Activated gamma-delta T cell (primary cell): ENCODE measurements around the gene TKTL1.
"Not testable (repeated sequence)": the region's sequence is repeated elsewhere in the genome, so short reads cannot be mapped to it uniquely, and the experiment has no call there.

Experiments
- DNase-seq: peaks from one replicate; lab custom pipeline; 2025; lab: John Stamatoyannopoulos, UW
- total RNA-seq, 2 donors: gene quantifications; one replicate each; lab custom pipeline; 2026; lab: John Stamatoyannopoulos, UW

The TKTL1 gene, protein sequence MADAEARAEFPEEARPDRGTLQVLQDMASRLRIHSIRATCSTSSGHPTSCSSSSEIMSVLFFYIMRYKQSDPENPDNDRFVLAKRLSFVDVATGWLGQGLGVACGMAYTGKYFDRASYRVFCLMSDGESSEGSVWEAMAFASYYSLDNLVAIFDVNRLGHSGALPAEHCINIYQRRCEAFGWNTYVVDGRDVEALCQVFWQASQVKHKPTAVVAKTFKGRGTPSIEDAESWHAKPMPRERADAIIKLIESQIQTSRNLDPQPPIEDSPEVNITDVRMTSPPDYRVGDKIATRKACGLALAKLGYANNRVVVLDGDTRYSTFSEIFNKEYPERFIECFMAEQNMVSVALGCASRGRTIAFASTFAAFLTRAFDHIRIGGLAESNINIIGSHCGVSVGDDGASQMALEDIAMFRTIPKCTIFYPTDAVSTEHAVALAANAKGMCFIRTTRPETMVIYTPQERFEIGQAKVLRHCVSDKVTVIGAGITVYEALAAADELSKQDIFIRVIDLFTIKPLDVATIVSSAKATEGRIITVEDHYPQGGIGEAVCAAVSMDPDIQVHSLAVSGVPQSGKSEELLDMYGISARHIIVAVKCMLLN
- 0.72 to 0.83 reads per million in 2 donors for total RNA-seq

DNA sequence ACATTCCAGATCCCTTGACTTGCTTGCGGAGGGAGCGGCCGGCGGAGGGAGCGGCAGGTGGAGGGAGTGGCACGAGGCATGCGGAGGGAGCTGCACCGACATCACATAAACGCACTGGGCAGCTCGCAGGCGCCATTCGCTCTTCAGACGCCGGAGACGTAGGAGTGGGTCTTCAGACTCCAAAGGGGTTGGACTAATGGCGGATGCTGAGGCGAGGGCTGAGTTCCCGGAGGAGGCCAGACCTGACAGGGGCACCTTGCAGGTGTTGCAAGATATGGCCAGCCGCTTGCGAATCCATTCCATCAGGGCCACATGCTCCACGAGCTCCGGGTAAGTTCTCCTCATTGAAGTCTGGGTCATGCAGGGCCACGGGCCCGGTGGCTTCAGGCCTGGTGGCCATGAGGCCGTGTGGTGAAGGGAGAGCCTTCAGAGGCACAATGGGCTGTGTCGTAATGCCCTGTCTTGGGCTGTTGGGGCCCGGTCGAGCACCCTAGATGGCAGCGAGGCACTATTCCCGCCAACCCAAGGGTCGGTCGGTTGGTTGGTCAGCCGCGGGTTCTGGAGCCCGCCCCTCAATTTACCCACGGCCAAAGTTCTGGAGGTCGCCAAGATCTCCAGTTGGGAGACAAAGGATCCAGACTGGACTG lies at the start of gene TKTL1:
Gene TKTL1 (plus strand): TSS at position 132 of the 647 bp plus-strand sequence. CDS start 65 bp downstream, at position 197.
- no peak for DNase-seq

GRCh38 chrX:154247377-154248045 lies 48.1 kb upstream of the TKTL1 start:
- DNase-seq: not testable (repeated sequence)

DNA sequence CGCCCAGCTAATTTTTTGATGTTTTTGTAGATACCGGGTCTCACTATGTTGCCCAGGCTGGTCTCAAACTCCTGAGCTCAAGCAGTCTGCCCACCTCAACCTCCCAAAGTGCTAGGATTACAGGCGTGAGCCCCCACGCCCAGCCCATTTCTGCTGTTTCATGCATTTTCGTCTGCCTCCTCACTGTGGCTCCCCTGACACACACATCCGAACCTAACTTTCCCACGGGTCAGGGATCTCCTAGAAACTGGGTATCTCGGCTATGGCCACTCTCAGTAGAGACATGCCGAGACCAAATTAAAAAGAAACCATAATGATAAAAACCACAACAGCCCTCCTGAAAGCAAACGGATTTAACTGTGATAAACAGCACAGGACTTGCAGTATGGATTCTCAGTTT lies 47.5 kb upstream of the TKTL1 start:
- DNase-seq: not testable (repeated sequence)

- not testable (repeated sequence) for DNase-seq
Measured at GRCh38 chrX:154257282-154257681, 38.3 kb upstream of the TKTL1 start, which contains the start of gene OPN1MW3. Gene OPN1MW3, plus strand, starts transcription at chrX:154257582. Its CDS starts 38 bp downstream, at chrX:154257620.

GRCh38 chrX:154258711-154259110 lies 36.9 kb upstream of the TKTL1 start:
- not testable (repeated sequence) for DNase-seq

- not testable (repeated sequence) for DNase-seq
Measured at GRCh38 chrX:154263072-154263471, 32.5 kb upstream of the TKTL1 start.

GRCh38 chrX:154269245-154269644 lies 26.4 kb upstream of the TKTL1 start:
- not testable (repeated sequence) for DNase-seq

DNA sequence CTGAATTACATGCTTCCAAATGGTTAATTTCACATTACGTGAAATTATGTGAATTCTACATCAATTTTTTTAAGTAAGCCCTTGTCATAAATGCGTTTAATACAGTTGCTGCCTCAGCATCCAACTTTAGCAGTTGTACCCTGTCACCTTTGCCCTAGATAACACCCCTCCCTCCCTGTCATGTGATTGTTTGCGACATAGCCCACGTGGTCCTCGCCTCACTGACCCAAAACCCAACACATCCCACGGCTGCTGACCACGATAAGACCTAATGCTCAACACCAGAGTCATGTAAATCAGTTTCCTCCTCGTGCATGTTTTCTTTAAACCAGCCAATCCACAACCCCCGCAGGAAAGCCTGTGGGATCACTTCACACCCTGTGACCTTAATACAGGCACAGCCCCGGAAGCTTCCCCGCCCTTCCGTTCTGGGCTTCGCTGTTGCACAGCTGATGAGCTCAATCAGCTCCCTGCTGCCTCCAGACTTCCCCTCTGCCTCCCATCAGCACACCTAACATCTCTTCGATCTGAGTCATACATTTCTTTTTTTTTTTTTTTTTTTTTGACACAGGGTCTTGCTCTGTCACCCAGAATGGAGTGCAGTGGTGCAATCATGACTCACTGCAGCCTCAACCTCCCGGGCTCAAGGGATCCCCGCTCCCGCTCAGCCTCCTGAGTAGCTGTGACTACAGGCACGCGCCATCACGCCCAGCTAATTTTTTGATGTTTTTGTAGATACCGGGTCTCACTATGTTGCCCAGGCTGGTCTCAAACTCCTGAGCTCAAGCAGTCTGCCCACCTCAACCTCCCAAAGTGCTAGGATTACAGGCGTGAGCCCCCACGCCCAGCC lies 10.9 kb upstream of the TKTL1 start:
- not testable (repeated sequence) for DNase-seq

GRCh38 chrX:154286406-154286805 lies 9.2 kb upstream of the TKTL1 start:
- DNase-seq: not testable (repeated sequence)

DNA sequence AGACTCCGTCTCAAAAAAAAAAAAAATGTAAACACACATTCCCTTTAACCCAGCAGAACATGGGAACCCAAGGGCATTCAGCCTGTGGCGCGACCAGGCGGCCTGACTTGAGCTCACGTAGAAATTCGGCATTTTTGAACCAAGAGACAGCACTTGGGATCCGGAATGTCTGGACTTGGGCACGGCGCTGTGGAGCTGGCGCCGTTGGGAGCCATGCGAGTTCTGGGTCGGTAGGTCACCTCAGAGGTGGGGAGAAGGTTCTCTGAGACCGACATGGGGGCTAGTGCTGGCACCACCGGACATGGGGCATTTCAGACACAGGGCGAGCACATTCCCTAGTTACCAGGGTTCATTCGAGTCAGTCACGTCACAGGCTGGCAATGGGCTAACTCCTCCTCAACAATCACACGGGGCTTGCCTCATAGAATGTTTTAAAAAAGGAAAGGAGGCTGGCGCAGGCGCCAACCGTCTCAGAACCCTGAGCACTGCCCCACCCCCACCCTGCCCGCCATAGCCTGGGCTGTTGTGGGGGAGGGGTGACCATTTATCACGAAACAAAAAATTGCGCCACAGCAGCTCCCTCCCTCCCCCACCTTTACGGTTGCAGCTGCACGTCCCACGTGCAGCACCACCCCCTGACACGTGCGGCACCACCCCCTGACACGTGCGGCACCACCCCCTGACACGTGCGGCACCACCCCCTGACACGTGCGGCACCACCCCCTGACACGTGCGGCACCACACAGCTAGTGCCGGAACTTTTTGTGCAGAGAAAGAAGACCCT lies 612 bp upstream of the TKTL1 start, which contains the start of gene TEX28:
Gene TEX28 (minus strand): TSS at position 334 of the 784 bp plus-strand sequence. CDS start 3,007 bp downstream, outside the sequence.
- DNase-seq: no peak

DNA sequence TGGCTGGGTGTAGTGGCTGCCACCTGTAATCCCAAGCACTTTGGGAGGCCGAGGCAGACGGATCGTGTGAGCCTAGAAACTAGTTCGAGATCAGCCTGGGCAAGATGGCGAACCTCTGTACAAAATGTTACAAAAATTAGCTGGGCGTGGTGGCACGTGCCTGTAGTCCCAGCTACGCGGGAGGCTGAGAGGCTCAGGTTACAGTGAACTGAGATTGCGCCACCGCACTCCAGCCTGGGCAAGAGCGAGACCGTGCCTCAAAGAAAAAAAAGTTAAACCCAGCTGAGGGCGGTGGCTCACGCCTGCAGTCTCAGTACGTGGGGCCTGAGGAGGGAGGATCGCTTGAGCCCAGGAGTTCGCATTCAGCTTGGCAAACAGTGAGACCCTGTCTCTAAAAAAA lies 1.1 kb downstream of the TKTL1 start:
- DNase-seq: no peak

GRCh38 chrX:154298312-154298711 lies 2.7 kb downstream of the TKTL1 start:
- no peak for DNase-seq

DNA sequence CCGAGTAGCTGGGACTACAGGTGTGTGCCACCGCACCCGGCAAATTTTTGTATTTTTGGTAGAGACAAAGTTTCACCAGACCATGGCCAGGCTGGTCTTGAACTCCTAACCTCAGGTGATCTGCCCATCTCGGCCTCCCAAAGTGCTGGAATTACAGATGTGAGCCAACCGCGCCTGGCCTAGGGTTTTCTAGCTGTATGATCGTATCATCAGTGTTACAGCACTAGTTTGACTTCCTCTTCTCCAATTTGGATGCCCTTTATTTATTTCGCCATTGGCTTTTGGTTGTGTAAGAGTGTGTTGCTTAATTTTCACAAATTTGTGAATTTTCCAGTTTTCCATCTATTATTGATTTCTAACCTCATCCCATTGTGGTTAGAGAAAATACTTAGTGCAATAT lies 5.2 kb downstream of the TKTL1 start:
- no peak for DNase-seq

- DNase-seq: not testable (repeated sequence)
Measured at GRCh38 chrX:154302998-154303397, 7.4 kb downstream of the TKTL1 start.

DNA sequence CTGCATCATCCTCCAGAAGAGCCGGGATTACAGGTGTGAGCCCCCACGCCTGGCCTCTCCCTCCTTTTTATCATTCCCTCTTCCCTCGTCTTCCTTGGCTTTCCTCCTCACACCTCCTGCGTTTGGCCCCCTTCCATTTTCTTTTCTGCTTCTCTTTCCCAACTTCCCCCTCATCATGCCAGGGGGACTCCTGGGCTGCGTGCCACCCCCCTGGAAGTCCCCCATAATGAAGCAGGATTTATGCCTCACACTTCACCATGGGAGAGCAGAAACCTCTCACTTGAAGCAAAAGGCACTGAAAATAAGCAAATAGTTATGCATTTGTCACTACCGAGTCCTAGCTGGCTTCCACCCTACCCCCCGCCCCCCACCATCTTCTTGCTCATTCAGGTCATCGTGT lies 7.9 kb downstream of the TKTL1 start:
- DNase-seq: no peak

GRCh38 chrX:154304846-154305245 lies 9.3 kb downstream of the TKTL1 start:
- no peak for DNase-seq

- no peak for DNase-seq
Measured at GRCh38 chrX:154305541-154306205, 10.1 kb downstream of the TKTL1 start.

DNA sequence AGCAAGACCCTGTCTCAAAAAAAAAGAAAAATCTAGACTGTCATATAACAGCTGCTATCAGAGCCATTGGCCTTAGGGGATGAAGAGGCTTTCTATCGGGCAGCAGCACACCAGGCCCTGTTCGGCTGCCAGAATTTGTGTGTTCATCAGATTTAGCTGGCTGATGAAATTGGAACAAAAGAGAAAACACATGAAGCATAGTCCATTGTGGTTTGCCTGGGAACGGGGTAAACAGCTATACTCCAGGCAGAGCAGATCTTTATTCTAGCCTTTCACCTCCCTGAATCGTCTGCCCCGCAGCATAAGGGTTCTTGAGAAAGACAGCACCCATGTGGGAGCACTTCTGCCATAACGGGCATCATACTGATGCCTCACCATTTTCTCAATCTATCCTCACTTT lies 11.6 kb downstream of the TKTL1 start:
- DNase-seq: no peak

GRCh38 chrX:154308108-154308946 lies 12.7 kb downstream of the TKTL1 start:
- DNase-seq: no peak
